Osteocyte (in vitro differentiated cells): Measurements from ENCODE around the gene TGOLN2. TPM values are rescaled to one million over a fixed set of nuclear protein-coding genes. Genes with fewer than 3 reads are reported as not detected.

Experiments used
- DNase-seq: peaks from one replicate; pipeline ENCODE4 v3.0.0; 2021; ENCODE audit warnings: mixed read lengths; ENCODE audit not compliant: unreplicated experiment; ENCODE audit errors: extremely low spot score
- H3K27ac Mint-ChIP-seq: one replicate; pipeline ENCODE4 v1.8.0; 2021; ENCODE audit warnings: mild to moderate bottlenecking, mixed read lengths; ENCODE audit not compliant: unreplicated experiment
- H3K27me3 Mint-ChIP-seq: one replicate; pipeline ENCODE4 v1.8.0; 2021; ENCODE audit warnings: mixed read lengths; ENCODE audit not compliant: unreplicated experiment
- H3K36me3 Mint-ChIP-seq: one replicate; pipeline ENCODE4 v1.8.0; 2021; ENCODE audit warnings: mixed read lengths; ENCODE audit not compliant: unreplicated experiment
- H3K4me1 Mint-ChIP-seq: one replicate; pipeline ENCODE4 v1.8.0; 2021; ENCODE audit warnings: mixed read lengths; ENCODE audit not compliant: unreplicated experiment
- H3K4me3 Mint-ChIP-seq: one replicate; pipeline ENCODE4 v1.8.0; 2021; ENCODE audit warnings: mild to moderate bottlenecking, moderate library complexity, mixed read lengths; ENCODE audit not compliant: unreplicated experiment
- H3K9me3 Mint-ChIP-seq: one replicate; pipeline ENCODE4 v1.8.0; 2021; ENCODE audit warnings: mixed read lengths; ENCODE audit not compliant: unreplicated experiment
- total RNA-seq: library from RNA; stranded (reverse); gene quantifications from 2 replicates; pipeline ENCODE4 v1.2.1, GENCODE V29; 2021
- TF ChIP-seq, protein P1 (sequence below): fragments of 200-600 bp; sonication (generic); IDR thresholded peaks from 2 replicates; pipeline ENCODE4 v1.5.0; 2021; ENCODE audit warnings: antibody characterized with exemption, mild to moderate bottlenecking, moderate library complexity

TGOLN2 gene
- total RNA-seq, 1 donor from 2014 or later = 91.2 TPM

DNA sequence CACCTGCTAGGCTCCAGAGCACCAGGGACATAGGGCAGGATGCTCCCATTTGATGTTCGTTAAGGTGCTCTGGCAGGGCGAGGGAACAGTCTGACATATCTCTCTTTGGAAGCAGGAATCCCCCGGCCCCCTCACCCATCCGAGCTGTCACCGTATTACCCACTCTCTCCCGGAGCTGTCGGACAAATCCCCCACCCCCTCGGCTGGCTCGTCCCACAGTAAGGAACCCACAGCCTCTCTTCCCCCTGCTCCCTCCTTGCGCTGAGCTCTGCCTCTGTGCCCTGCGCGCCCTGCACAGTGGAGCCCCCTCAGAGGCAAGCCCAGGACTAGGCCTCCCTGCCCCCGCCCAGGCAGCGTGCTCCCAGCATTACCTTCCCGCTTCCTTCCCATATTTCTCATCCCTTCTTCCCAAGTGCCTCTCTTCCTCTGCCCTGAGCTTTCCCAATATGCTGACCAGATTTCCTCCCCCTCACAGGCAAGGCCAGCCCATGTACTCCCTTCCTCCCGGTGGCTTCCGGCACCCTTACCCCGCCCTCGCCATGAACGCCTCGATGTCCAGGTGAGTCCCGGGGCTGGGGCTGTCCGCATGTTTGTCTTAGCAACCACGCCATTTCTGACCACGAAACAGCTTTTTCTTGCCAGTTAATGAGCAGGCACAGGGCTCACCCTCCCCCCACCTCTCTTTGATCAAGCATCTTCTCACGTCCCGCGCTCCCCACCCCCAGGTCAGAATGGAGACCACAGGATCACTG is 23.8 kb downstream of the TGOLN2 start:
- H3K9me3 Mint-ChIP-seq = no peaks in the 10 kb centered on the region
- H3K4me1 Mint-ChIP-seq = peaks cover 6% of the 10 kb centered on the region
- no peaks in the 10 kb centered on the region for H3K27me3 Mint-ChIP-seq
- DNase-seq = no peak
- H3K4me3 Mint-ChIP-seq = no peak overlapping the region
- H3K36me3 Mint-ChIP-seq = peaks cover 27% of the 10 kb centered on the region
- TF ChIP-seq, protein P1, sequence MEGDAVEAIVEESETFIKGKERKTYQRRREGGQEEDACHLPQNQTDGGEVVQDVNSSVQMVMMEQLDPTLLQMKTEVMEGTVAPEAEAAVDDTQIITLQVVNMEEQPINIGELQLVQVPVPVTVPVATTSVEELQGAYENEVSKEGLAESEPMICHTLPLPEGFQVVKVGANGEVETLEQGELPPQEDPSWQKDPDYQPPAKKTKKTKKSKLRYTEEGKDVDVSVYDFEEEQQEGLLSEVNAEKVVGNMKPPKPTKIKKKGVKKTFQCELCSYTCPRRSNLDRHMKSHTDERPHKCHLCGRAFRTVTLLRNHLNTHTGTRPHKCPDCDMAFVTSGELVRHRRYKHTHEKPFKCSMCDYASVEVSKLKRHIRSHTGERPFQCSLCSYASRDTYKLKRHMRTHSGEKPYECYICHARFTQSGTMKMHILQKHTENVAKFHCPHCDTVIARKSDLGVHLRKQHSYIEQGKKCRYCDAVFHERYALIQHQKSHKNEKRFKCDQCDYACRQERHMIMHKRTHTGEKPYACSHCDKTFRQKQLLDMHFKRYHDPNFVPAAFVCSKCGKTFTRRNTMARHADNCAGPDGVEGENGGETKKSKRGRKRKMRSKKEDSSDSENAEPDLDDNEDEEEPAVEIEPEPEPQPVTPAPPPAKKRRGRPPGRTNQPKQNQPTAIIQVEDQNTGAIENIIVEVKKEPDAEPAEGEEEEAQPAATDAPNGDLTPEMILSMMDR = no peak
- H3K27ac Mint-ChIP-seq = no peak overlapping the region

DNA sequence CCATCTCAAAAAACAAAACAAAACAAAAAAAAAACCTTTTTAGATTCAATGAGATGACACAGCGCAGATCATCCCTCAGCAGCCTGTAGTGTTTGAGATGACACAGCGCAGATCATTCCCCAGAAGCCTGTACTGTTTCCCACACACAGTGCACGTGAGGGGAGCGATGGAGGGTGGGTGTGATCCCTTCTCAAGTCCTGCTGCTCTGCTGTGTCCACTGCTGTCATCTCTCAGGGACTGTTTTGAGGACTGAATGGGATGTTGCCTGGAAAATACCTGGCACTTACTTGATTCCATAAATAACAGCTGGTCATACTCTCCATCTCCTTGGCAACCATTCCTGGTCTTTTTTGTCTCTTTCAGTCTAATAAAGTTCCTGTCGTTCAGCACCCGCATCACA is 25.7 kb downstream of the TGOLN2 start:
- no peak for DNase-seq
- Mint-ChIP-seq H3K27me3 (no peaks in the 10 kb centered on the region), H3K27ac (no peak overlapping the region), H3K4me3 (no peak overlapping the region), H3K36me3 (peaks cover 24% of the 10 kb centered on the region), H3K9me3 (no peaks in the 10 kb centered on the region), H3K4me1 (peaks cover 3% of the 10 kb centered on the region)
- TF ChIP-seq, protein P1 = no peak

DNA sequence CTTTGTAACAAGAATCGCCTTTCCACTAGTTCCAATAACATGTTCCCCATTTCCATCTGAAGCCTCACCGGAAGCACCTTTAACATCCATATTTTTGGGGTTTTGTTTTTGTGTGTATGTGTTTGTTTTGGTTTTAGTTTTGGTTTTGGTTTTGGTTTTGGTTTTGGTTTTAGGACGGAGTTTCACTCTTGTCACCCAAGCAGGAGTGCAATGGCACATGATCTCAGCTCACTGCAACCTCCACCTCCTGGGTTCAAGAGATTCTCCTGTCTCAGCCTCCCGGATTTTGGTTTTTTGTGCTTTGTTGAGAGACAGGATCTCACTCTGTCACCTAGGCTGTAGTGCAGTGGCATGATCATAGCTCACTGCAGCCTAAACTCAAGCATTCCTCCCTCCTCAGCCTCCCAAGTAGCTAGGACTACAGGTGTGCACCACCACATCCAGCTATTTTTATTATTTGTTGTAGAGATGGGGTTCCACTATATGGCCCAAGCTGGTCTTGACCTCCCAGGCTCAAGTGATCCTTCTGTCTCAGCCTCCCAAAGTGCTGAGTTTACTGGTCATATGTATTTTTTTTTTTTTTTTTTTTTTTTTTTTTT is 36.3 kb downstream of the TGOLN2 start:
- Mint-ChIP-seq H3K36me3 (peaks cover 7% of the 10 kb centered on the region), H3K9me3 (no peaks in the 10 kb centered on the region), H3K27ac (no peak overlapping the region), H3K4me3 (no peak overlapping the region), H3K4me1 (peaks cover 11% of the 10 kb centered on the region), H3K27me3 (no peaks in the 10 kb centered on the region)
- DNase-seq = no peak
- TF ChIP-seq, protein P1 = no peak

DNA sequence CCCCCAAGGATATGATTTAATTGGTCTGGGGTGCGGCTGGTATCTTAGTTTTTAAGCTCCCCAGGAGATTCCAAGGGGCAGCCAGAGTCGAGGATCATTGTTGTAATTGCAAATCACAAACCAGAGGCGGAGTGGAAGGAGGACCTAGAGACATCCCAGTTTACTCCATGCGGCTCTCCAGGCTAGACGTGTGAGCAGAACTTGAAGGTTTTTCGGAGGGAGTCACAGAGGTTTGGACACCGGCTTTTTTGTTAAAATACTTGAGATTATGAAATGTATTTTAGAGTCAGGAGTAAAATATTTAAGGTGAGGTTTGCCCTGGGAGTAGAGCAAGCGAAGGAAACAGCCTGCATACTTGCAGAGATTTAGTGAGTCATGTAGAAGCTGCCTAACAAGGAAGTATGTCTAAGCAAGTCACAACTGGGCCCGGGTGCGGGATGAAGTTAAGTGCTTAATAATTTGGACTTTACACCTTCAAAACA is 39.5 kb downstream of the TGOLN2 start:
- H3K9me3 Mint-ChIP-seq = no peaks in the 10 kb centered on the region
- H3K27ac Mint-ChIP-seq = no peak overlapping the region
- peaks cover 10% of the 10 kb centered on the region for H3K36me3 Mint-ChIP-seq

DNA sequence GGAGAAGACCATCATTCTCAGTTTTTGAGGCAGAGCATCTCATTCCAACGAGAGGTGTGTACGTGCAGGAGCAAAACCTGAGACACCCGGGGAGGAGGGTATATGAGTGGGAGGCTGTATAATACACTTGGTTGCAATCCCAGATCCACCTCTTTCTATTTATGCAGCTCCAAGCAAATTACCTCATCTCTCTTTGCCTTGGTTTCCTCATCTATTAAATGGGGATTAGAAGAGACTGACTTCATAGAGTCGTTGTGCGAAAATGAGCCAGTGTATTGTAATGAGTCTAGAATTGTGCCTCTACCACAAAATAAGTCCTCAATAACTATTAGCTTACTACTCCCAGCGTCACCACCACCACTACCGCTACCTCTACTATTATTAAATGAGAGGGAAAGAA is 40.1 kb downstream of the TGOLN2 start:
- no peak for DNase-seq
- TF ChIP-seq, protein P1 = no peak
- peaks cover 8% of the 10 kb centered on the region for H3K4me1 Mint-ChIP-seq
- peaks cover 10% of the 10 kb centered on the region for H3K36me3 Mint-ChIP-seq
- H3K27ac Mint-ChIP-seq = no peak overlapping the region
- H3K9me3 Mint-ChIP-seq = no peaks in the 10 kb centered on the region
- H3K4me3 Mint-ChIP-seq = no peak overlapping the region
- no peaks in the 10 kb centered on the region for H3K27me3 Mint-ChIP-seq

More for the DNA sequence above, 39.5 kb downstream of the TGOLN2 start:
- Mint-ChIP-seq H3K4me1 (peaks cover 8% of the 10 kb centered on the region), H3K4me3 (no peak overlapping the region), H3K27me3 (no peaks in the 10 kb centered on the region)
- no peak for DNase-seq
- TF ChIP-seq, protein P1 = no peak
